ENCODE measurements around the gene SURF4.
"Not testable (repeated sequence)": the region's sequence is repeated elsewhere in the genome, so short reads cannot be mapped to it uniquely, and the experiment has no call there.

The SURF4 gene

GRCh38 chr9:133397895-133398294, 22.0 kb upstream of the SURF4 start:
- in situ Hi-C loops (cut with MboI; ENCODE audit: low sequenced_read_pairs, unreplicated experiment), result no loop called here
- no peak for DNase-seq (ENCODE audit: low spot score)
- no peak for TF ChIP-seq CTCF (IDR thresholded peaks at IDR 0.05; ENCODE audit: borderline replicate concordance, control extremely low read depth, extremely low read depth, insufficient read depth, missing control alignments)

DNA sequence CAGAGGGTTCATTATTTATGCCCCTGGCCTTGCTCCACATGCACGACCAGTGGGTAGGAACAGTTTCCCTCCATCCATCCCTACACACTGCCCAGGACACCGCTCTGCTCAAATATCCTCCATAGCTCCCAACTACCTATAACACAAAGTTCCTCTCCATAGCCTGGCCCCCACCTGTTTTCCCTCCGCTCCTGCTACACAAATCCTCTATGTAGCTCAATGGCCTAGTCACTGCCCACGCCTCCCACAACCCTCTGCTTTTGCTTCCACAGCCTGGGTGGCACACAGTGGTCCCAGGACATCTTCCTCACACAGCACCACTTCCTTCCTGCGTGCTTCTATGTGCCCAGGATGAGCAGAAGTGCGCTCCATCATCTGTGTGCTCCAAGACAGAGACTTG, 21.5 kb upstream of the SURF4 start:
- no peak for DNase-seq (ENCODE audit: low spot score)
- in situ Hi-C loops (cut with MboI; ENCODE audit: low sequenced_read_pairs, unreplicated experiment), result no loop called here
- no peak for TF ChIP-seq CTCF (IDR thresholded peaks at IDR 0.05; ENCODE audit: borderline replicate concordance, control extremely low read depth, extremely low read depth, insufficient read depth, missing control alignments)

GRCh38 chr9:133396952-133397351, 21.1 kb upstream of the SURF4 start:
- no peak for DNase-seq (ENCODE audit: low spot score)
- peak; percentile 6 for TF ChIP-seq CTCF (IDR thresholded peaks at IDR 0.05; ENCODE audit: borderline replicate concordance, control extremely low read depth, extremely low read depth, insufficient read depth, missing control alignments)
- in situ Hi-C loops (cut with MboI; ENCODE audit: low sequenced_read_pairs, unreplicated experiment), result no loop called here

DNA sequence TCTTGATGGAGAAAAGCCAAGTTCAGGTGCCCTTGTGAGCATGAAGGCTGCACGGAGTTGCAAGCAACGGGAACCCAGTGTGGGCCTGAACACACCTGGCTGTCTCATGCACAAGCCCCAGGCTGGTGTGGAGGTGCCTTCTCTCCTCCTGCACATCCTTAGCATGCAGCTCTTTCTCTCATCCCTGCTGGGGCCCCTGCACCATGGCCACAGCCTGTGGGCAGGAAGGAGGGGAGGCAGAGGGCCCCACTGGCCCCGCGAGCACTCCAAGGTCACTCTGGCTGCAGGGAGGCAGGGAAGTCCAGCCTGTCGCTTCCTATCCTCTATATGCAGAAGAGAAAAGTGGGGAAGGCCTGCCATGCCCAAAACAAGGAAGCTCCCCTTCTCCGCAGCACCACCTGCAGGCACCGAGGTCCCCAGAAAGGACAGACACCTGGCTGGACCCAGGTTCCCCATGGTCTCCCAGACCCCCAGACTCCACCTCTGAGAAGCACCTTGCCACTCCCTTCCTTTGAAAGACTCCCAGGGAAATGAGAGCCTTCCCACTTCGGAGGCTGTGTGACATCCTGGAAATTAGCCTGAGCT, 18.9 kb upstream of the SURF4 start:
- no peak for TF ChIP-seq CTCF (IDR thresholded peaks at IDR 0.05; ENCODE audit: borderline replicate concordance, control extremely low read depth, extremely low read depth, insufficient read depth, missing control alignments)
- DNase-seq (ENCODE audit: low spot score), result no peak
- in situ Hi-C loops (cut with MboI; ENCODE audit: low sequenced_read_pairs, unreplicated experiment), result no loop called here

DNA sequence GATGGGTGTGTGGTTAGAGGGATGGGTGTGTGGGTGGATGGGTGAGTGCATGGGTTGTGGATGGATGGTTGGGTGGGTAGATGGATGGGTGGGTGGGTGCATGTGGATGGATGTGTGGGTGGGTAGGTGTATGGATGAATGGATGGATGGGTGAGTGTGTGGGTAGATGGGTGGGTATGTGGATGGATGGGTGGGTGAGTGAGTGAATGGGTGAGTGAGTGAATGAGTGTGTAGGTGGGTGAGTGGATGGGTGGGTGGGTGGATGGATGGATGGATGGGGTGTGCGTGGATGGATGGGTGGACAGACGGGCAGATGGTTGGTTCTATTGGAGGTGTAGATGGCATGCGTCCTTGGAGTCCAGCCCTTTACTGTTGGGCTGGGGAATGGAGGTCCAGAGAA, 17.5 kb upstream of the SURF4 start:
- in situ Hi-C loops (cut with MboI; ENCODE audit: low sequenced_read_pairs, unreplicated experiment), result no loop called here
- TF ChIP-seq CTCF (IDR thresholded peaks at IDR 0.05; ENCODE audit: borderline replicate concordance, control extremely low read depth, extremely low read depth, insufficient read depth, missing control alignments), result no peak
- DNase-seq (ENCODE audit: low spot score), result no peak

- DNase-seq (ENCODE audit: low spot score); in situ Hi-C loops (cut with MboI; ENCODE audit: low sequenced_read_pairs, unreplicated experiment): not testable (repeated sequence)
Observed at GRCh38 chr9:133392308-133392707, 16.4 kb upstream of the SURF4 start.

DNA sequence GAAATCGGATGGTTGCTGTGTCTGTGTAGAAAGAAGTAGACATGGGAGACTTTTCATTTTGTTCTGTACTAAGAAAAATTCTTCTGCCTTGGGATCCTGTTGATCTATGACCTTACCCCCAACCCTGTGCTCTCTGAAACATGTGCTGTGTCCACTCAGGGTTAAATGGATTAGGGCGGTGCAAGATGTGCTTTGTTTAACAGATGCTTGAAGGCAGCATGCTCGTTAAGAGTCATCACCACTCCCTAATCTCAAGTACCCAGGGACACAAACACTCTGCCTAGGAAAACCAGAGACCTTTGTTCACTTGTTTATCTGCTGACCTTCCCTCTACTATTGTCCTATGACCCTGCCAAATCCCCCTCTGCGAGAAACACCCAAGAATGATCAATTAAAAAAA, 15.6 kb upstream of the SURF4 start:
- DNase-seq (ENCODE audit: low spot score); in situ Hi-C loops (cut with MboI; ENCODE audit: low sequenced_read_pairs, unreplicated experiment): not testable (repeated sequence)

DNA sequence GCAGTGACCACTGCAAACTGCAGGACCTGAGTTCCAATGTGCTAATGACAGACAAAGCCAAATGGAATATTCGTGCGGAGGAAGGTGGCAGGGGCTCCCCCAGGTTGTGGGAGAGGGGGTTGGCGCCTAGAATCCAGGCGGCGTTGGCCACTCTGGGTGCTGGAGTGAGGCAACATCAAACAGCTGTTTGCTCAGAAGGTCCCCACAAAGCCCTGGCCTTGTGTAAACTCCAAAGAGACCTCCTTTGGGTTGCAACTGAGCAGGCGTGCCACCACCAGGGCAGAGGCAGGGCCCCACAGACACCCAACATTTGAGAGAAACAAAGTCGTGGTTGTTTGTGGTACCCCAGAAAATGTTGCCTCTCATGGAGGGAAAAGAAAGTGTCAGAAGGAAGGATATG, 14.9 kb upstream of the SURF4 start:
- TF ChIP-seq CTCF (IDR thresholded peaks at IDR 0.05; ENCODE audit: borderline replicate concordance, control extremely low read depth, extremely low read depth, insufficient read depth, missing control alignments), result no peak
- in situ Hi-C loops (cut with MboI; ENCODE audit: low sequenced_read_pairs, unreplicated experiment), result no loop called here
- DNase-seq (ENCODE audit: low spot score), result no peak
